Mucosa of gallbladder (tissue), 1 donor: ENCODE measurements around the gene GGT6. TPM values are rescaled to one million over a fixed set of nuclear protein-coding genes. Genes with fewer than 3 reads are reported as not detected.

Experiments
- DNase-seq: peaks from one replicate; pipeline ENCODE4 v3.0.0-alpha.2; 2020; ENCODE audit warnings: low spot score
- total RNA-seq: library from RNA; stranded (reverse); gene quantifications from one replicate; pipeline ENCODE4 v1.2.1, GENCODE V29; 2021
- donor health status: DM: no; HTN: no; CAD: no.

GGT6 gene
- total RNA-seq, 1 donor from 2014 or later: 21.3 TPM

DNA sequence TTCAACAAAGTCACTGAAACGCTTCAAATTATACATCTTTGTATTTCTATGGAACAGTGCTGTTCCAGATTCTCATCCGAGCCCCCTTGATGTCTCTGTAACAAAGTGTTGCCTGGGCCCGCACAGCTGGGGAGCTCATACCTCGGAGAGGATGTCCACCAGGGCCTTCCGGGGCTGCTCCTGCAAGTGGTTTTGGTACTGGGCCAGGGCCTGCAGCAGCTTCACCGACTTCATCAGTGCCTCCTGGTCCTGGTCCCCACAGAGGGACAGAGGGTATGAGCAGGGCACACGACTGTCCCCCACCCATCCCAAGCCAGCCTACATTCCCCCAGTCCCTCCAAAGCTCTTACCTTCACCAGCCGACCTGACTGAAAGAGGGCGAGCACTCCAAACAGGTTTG is 6.7 kb downstream of the GGT6 start:
- no peak for DNase-seq

GRCh38 chr17:4551796-4552525 is 8.4 kb downstream of the GGT6 start:
- DNase-seq: no peak

GRCh38 chr17:4551141-4551540 is 9.2 kb downstream of the GGT6 start:
- DNase-seq: no peak

- no peak for DNase-seq
These were observed 9.8 kb downstream of the GGT6 start for GRCh38 chr17:4550534-4551039.

DNA sequence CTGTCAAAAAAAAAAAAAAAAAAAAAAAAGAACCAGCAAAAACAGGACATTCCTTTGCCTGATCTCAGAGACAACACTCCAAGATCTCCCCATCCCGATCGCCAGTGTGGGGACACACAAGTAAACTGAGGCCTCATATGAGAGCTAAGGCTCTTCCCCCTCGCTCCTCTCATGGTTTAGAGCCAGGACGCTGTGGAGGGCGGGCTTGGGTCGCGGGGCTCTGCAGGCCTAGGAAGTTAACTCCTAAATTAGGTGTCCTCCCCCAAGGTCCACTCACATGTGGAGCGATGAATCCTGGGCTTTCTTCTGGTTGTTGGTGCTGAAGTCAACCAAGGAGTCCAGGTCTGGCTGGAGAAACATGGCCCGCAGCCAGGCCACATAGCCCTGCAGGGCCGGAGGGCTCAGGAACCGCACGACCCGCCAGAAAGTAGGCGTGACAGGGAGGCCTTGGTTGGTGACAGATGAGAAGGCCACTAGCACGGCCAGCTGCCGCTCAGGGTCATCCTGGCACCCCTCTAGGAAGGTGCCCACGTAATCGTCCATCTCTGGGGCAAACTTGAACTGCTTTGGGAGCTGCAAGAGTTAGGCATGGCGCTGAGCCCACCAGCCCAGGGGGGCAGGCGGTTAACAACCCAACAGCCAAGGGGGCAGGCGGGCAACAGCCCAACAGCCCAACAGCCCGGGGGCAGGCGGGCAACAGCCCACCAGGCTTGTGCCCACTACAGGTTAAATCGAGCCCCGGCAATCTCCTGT is 10.4 kb downstream of the GGT6 start:
- DNase-seq: no peak

- DNase-seq: no peak
These were observed 11.5 kb downstream of the GGT6 start for GRCh38 chr17:4548721-4549531.

DNA sequence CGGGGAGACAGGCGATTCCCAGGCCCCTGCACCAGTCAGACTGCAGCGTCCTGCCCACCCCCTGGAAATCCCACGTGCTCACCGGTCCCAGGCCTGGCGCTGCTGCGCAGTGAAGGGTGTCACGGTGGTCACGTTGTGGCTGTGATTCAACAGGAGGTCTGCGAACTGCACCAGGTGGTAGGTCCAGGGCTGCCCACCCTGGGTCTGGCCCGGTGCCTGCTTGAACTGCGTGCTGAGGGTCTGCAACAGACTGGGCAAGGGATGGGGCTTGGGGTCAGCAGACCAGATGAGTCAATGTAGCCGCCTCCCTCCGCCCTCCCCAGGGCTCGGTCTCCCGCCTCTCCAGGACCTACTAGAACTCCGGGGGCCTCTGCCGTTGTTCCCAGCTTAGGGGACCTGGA is 12.3 kb downstream of the GGT6 start:
- no peak for DNase-seq

DNA sequence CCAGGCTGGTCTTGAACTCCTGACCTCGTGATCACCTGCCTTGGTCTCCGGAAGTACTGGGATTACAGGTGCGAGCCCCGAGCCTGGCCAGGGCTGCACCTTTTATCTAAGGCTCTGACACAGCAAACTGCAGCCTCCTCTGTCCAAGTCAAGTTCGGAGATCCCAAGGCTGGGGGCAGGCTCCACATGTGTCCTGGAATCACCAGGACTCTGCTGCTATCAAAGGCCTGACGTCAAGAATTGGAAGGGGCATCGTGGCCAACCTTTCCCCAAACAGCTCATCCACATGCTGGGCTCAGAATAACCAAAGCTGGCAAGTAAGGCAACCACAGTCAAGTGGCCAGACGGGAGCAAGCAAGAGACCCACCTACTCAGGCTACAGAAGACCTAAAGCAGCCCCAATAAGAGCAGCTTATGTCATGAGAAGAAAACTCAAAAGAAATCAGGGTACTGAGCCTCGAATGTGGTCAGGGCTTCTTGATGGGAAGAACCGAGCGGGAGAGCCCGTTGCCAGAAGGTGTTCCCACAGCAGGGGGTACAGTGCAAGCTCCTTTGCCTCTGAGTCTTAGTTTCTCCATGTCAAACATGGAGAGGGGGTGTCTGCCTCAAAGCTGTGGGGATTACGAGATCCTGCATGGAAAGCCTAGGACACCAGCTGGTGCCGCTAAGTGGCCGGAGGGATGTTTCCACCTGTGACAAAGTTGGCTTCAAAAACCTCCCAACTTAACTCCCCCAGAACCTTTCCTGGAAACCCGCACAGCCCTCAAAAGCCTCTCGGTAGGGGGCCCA is 13.1 kb downstream of the GGT6 start:
- DNase-seq: no peak

- no peak for DNase-seq
These were observed 15.0 kb downstream of the GGT6 start for GRCh38 chr17:4545217-4545951.

DNA sequence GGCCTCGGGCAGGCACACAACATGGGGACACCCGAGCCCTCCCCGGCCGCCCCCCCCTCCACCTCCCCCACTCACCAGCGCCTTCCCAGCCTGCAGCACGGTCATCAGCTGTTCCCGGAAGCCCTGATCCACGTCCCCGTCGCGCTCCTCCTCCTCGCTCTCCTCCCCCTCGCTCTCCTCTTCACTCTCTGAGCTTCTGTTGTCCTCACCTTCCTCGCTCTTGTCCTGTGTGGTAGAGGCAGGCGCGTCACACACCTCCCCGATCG is 15.5 kb downstream of the GGT6 start:
- no peak for DNase-seq

GRCh38 chr17:4544135-4544950 is 16.0 kb downstream of the GGT6 start:
- DNase-seq: no peak

DNA sequence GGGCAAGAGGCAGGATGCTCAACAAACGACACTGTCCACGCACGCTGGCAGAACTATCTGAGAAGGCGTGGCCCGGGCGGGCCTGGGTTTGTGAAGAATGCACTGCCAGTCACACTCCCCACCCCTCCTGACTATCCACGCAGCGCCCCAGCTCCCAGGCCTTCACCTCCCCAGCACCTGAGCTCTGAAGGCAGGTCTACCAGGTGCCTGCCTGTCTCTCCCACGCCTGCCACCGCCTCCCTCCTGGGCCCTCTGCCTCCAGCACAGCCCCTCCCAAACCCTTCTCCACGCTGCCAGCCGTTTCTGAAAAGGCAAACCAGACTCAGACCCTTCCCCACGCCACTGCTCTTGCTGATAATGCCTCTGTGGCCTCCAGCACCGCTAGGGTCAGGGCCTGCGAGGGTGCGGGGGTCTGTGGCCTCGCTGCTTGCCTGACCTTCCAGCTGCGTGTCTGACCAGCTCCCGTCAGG is 16.8 kb downstream of the GGT6 start:
- DNase-seq: no peak

GRCh38 chr17:4542726-4543191 is 17.6 kb downstream of the GGT6 start:
- no peak for DNase-seq

DNA sequence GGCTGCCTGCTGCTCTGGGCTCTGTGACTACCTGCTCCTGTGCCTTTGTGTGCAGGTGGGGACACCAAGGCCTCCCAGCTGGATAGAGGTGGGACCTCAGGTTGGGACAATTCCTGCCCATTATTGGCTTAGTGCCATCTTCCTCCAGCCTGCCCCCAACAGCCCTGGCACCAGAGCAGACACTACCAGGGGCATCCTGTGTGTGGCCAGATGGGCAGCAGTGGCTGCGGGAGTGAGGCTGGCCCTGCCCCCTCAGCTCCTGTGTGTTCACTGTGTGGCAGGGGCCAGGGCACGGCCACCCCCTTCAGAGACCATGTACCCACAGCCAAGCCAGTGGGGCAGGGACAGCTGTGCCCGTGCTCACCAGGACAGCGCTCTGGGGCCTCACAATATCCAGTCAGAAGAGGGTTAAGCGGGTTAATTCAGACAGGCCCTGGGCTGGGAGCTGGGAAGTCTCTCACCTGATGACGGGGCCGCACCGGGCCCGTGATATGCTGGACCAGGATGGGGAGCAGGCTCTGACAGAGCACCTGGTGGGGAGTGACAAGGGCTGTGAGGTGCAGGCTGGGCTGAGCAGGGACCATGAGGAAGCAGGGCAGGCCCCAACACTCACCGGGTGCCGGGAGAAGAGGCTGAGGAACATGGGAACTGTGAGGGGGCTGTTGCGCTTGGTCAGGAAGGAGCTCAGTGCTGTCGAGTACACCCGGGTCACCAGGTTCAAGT is 18.2 kb downstream of the GGT6 start:
- no peak for DNase-seq

DNA sequence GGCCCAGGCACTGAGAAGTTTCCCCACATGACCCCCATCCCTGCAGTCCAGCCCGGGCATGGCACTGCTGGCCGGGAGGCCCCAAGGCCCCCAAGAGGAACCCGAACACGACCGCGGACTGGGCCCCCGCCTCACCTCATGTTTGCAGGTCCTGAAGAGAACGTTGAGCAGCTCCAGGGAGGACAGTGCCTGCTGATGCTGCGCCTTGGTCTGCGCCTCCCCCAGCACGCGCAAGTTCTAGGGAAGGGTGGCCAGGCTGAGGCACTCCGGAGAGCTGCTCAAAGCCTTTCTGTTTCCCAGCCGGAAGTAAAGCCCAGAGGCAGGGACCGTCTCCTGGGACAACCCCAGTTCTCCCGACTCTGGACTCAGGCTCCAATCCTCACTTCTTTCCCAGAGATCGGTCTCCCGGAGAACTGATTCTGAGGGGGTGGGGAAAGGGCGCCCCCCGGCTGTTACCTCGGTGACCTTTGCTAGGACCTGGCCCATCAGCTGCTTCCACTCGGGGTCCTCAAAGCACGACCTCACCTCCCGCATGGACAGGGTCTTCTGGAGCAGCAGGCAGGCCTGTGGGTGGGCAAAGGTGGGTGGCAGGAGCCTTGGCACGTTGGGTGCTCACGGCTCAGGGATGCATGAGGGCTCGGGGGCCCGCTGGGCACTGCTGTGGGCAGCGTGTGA is 18.9 kb downstream of the GGT6 start:
- DNase-seq: no peak

DNA sequence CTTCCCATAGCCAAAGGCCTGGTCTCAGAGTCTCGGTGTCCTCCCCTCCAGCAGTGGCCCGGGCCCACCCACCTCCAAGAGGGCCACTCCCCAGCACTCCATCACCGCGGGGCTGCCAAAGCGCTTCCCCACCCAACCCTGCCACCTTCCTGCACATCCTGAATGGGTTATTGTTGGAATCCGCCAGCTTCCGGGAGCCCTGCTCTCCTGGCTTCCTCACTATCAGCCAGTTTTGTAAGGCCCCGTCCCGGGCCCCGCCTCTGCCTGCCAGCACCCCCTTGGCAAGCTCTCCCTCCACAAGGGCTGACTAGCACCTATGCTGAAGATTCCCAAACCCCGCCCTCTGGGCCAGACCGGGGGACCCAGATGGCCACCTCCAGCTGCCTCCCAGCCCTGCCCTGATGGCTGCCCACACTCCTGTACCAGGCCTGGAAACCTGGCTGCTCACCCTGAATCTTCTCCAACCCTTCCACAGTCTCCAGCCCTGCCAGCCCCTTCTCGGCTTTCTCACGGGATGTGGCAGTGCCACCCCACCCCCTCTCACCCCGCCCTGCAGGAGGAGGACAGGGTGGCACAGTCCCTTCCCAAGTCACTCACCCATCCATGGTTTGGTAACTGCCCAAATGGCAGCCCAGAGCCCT is 19.6 kb downstream of the GGT6 start:
- no peak for DNase-seq

DNA sequence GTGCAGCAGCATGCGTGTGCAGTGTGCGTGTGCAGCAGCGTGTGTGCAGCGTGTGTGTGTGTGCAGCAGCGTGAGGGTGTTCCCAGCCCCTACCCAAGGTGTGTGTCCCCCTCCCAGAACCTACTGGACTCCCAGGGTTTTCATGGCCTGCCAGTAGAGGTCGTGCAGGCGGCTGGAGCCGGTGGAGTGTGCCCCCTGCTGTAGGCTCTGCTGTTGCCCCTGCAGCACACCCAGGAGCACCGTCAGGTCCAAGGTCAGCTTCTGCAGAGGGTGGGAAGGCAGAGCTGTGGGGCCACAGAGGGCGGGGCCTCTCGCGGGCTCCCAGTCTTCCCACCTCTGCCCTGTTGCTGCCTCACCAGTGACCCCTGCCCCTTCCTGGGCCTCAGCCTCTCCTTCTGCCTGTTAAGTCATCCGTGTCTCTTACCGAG is 20.1 kb downstream of the GGT6 start:
- DNase-seq: no peak

- no peak for DNase-seq
These were observed 20.7 kb downstream of the GGT6 start for GRCh38 chr17:4539576-4540223.
